ENCODE measurements around the gene BRSK1.

GRCh38 chr19:55341595-55342531, 58.1 kb downstream of the BRSK1 start:
- TF ChIP-seq POLR2AphosphoS5 (IDR thresholded peaks at IDR 0.05; ENCODE audit: borderline replicate concordance, low read depth, low read length): no peak
- TF ChIP-seq EZH2 (IDR thresholded peaks at IDR 0.05): no peak

All from SK-N-MC (cell line).